ENCODE data around the gene KLHL24.
"Not testable (repeated sequence)": the region's sequence is repeated elsewhere in the genome, so short reads cannot be mapped to it uniquely, and the experiment has no call there.

Gene KLHL24

DNA sequence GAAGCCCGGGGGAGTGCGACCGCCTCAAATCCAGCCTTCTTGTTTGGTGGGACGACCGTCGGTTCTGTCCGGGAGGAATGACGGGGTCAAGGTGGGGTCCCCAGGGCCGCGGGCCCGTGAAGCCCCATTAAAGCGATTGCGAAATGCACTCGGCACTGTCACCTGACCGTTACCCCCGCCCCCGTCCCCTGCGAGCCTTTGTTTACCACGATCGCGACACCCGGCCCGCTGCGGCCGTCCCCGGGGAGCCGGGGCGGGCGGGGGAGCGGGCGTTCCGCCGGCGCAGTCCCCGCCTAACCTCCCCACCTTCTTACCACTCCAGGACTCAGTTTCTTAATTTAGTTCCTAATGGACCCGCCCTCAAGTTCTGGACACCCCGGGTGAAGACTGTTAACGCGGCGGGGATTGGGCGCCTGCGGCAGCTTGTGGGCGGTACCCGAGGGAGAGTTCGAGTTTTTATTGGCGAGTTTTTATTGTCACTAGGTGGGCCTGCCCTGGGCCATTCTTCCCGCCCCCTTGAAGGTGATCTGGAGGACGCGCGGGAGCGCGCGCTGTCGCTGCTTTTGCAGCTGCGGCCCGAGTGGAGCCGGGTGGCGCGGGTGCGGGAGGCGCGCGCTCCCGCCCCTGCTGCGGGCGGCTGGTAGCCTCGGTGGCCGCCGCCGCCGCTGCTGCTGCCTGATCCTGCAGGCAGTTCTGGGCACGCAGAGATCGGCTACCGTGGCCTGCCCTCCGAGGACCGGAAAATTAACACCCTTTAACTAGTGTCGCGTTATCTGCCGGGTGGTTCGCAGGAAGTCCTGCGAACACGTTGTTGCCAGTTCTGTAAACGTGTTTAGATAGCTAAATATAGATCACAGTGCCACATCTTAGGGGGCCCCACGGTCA, 1.0 kb downstream of the KLHL24 start:
- DNase-seq = peak; percentile 84

DNA sequence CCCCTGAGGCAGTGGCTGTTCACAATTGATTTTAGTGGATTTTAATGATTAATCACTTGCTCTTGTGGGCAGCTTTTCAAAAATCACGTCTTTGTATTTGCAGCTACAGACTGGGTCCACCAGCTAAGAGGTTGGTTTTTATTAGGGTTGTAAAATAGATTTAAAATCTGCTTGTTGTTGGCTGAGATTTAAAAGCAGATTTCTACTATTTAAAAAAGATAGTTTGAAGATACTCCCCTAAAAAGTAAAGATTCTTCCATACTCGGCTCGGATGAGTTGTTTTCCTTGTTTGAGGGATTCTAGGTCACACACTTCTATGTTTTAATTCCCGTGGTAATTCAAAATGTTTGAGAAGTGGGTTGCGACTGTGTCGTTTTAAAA, 1.7 kb downstream of the KLHL24 start:
- no peak for DNase-seq

GRCh38 chr3:183637633-183638032, 2.2 kb downstream of the KLHL24 start:
- DNase-seq = not testable (repeated sequence)

DNA sequence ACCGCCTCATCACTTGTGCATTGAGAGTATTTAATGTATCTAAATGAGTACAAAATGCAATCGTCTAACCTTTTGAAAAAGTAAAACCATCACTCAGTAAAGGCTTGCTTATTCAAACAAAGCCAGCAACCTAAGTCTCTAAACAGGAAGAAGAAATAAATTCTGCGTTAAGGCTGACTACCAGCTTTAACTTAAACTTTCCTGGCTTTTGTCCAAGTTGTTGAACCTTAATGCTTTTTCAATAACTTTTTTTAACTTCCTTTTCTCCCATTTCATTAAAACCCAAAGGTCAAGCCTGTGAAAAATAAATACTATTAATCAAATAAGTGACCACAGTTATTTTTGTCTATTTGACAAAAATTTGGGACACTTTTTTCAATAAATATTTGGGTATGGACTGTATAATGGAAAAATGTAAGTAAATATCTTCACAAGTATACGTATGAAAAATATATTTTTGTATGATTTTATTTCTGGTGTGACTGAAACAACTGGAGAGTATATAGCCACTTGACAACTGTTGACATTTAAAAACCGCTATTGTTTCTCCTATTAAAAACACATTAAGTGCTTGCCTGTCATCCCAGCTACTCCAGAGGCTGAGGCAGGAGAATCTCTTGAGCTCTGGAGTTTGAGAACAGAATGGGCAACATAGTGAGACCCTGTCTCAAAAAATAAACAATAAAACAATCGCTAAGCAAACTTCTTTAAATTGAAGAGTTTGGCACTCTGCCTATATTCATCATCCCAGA, 2.9 kb downstream of the KLHL24 start:
- no peak for DNase-seq

DNA sequence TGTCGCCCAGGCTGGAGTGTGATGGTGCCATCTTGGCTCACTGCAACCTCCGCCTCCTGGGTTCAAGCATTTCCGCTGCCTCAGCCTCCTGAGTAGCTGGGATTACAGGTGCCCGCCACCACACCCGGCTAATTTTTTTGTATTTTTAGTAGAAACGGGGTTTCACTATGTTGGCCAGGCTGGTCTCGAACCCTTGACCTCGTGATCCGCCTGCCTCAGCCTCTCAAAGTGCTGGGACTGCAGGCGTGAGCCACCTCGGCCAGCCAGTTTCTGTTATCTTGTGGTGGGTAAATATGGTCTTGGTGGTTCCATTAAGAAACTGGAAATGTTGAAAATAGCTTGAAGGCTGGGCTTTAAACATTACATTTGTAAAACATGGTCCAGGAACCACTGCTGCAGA, 5.2 kb downstream of the KLHL24 start:
- not testable (repeated sequence) for DNase-seq

DNA sequence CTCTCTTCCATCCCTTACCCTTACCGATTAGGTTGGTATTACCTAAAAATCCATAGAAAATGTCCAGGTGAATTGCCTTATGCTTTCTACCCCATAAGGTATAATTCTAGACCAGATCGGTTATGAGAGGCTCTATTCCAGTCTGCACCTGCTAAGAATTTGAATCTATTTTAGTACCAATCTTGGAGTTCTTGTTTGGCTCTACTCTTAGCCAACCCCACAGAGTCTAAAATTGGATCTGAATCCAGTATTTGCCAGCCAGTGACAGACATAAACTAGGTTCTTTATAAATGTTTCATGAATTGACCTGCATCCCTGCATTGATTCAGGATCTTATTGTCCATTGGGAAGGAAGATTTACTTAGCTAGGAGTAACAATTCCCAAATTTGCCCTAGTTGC, 6.5 kb downstream of the KLHL24 start:
- DNase-seq = no peak

- DNase-seq = no peak
Measured at GRCh38 chr3:183644244-183644643, 8.8 kb downstream of the KLHL24 start.

DNA sequence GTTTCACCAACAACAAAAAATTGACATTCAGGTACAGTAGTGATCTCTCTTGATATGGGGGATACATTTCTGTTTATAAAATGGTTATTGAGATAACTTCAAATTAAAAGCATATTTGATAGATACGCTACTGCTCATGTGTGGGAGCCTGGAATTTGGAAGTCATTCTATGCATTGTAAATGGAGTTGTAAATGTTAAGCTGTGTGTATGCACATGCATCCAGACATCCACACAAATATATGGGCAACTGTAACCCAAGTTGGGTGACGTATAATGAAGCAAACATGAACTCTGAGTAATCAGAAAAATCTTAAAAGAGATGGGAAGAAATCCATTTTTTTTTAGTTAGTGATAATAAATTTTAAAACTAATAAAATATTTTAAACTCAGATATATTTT, 9.8 kb downstream of the KLHL24 start:
- DNase-seq = no peak

DNA sequence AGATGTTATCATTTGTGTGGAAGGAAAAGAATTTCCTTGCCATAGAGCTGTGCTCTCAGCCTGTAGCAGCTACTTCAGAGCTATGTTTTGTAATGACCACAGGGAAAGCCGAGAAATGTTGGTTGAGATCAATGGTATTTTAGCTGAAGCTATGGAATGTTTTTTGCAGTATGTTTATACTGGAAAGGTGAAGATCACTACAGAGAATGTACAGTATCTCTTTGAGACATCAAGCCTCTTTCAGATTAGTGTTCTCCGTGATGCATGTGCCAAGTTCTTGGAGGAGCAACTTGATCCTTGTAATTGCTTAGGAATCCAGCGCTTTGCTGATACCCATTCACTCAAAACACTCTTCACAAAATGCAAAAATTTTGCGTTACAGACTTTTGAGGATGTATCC, 15.1 kb downstream of the KLHL24 start:
- DNase-seq = no peak

DNA sequence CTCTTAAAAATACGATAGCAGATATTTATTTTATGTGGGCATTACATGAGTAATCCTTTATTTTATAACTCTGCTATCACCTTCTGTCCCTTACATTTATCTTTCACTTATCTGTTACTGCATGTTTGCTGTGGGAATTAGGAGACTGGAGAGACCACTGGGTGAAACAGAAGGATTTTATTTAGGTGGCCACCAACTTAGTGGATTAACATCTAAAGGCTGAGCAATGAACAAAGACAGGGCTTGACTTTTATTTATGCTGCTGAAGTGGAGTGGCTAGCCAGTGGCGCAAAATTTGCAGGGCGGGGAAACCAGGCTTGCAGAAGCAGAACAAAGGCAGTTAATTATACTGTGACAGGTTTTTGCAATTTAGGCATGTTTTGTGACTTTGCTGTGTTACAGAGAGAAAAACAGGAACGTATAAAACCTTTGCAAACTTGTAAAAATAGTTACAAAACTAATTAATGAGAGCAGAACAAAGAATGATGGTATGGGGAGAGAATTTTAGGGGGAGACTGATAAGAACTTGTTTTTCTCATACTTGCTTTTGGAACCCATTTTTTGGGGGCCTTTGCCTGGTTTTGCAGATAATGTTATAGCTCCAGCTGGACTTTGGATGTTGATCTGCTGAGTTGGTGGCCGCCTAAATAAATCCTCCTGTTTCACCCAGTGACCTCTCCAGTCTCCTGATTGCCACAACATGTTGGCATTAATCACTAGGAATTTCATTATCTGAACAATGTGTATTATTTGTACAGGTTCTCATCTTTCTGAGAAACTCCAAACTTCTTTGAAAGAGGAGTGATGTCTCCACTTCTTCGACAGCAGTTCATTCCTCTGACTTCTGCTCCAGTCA, 18.0 kb downstream of the KLHL24 start:
- no peak for DNase-seq

GRCh38 chr3:183654727-183655126, 19.3 kb downstream of the KLHL24 start:
- no peak for DNase-seq

DNA sequence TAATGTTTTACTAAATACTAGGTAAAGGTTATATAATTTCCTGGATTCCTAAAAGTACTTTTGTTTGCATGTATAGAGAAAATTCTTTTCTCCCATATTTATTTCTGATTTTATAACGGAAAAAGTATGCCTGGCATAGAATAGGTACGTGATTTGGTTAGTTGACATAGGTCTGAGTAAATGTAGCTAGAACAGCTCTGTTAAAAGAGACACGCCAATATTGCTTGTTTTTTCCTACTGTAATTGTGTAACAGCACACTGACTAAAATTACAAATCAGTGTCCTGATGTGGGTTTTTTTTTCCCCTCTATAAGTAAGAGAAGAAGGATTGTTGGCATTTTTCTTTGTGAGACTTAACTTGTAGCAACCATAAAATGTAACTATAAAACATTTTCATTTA, 26.7 kb downstream of the KLHL24 start:
- no peak for DNase-seq

DNA sequence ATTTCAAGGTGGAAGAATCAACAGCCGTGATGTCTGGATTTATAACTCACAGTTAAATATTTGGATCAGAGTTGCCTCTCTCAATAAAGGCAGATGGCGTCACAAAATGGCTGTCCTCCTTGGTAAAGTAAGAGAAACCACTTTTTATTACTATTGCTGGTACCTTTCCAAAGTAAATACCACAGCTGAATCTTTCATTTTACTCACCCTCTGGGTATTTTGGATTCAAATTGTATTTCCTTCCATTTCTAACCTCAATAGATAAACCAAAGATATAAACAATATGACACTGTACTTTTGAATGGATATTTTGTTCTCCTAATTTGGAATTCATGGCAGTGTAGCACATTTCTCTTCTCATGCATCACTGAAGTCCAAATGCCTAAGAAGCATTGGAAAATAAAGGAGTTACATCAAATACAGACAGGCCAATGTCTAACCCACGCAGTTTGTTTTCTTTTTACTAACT, 29.5 kb downstream of the KLHL24 start:
- no peak for DNase-seq

GRCh38 chr3:183680061-183680460, 44.6 kb downstream of the KLHL24 start:
- DNase-seq = no peak

DNA sequence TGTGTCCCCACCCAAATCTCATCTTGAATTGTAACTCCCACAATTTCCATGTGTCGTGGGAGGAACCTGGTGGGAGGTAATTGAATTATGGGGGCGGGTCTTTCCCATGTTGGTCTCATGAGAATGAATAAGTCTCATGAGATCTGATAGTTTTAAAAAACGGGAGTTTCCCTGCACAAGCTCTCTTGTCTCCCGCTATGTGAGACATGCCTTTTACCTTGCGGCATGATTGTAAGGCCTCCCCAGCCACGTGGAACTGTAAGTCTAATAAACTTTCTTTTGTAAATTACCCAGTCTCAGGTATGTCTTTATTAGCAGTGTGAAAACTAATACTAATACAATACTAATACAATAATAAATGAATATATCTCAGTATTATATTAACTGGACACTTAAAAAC, 52.3 kb downstream of the KLHL24 start:
- no peak for DNase-seq

DNA sequence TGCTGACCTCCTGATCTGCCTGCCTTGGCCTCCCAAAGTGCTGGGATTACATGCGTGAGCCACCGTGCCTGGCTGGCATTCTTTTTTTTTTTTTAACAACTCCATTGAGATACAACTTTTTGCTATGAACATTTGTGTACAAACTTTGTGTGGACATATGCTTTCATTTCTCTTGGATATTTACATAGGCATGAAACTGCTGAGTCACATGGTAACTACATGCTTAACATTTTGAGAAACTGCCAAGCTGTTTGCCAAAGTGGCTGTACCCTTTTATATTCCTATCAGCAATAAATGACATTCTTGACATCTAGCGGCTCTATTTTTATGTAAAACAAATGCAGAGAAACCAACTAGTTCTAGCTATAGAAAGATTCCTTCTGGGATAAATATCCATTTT, 53.5 kb downstream of the KLHL24 start:
- DNase-seq = no peak

GRCh38 chr3:183689621-183690020, 54.2 kb downstream of the KLHL24 start:
- not testable (repeated sequence) for DNase-seq

DNA sequence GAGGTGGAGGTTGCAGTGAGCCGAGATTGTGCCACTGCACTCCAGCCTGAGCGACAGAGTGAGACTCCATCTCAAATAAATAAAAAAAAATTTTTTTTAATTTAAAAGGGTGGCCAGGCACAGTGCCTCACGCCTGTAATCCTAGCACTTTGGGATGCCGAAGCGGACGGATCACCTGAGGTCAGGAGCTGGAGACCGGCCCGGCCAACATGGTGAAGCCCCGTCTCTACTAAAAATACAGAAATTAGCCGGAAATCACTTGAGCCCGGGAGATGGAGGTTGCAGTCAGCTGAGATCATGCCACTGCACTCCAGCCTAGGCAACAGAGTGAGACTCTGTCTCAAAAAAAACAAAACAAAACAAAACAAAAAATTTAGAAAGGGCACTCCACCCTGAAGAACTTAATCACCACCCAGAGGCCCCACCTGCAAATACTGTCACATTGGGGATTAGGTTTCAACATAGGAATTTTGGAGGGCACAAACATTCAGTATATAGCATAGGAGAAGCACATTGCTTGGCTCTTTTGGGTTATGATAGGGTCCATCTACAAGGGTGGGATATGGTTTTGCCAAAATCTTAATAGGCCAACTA, 55.1 kb downstream of the KLHL24 start:
- no peak for DNase-seq

DNA sequence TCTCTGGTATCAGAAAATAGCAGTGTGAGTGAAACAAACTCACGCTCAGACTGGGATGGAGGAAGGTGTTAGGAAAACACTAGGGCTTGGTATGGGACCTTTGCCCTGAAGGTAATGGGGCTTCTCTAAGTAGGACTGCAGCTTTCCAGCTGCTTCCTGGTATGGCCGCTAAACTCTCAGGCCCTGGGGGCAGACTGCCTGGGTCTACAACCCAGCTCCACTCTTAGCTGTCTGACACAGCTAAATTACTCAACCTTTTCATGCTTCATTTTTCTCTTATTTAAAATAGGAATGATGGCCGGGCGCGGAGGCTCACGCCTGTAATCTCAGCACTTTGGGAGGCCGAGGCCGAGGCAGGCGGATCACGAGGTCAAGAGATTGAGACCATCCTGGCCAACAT, 57.0 kb downstream of the KLHL24 start:
- no peak for DNase-seq

GRCh38 chr3:183695569-183696364, 60.3 kb downstream of the KLHL24 start:
- no peak for DNase-seq

- no peak for DNase-seq
Measured at GRCh38 chr3:183697123-183697609, 61.7 kb downstream of the KLHL24 start.

Data from activated CD4-positive, alpha-beta T cell treated with anti-CD3 and anti-CD28 coated beads for 1 hour (primary cell).